ENCODE results near the gene RARB. TPM values are rescaled to one million over a fixed set of nuclear protein-coding genes. Genes with fewer than 3 reads are reported as not detected.

Gene RARB
- total RNA-seq, 2 donors from 2014 or later = not detected

GRCh38 chr3:25547943-25548674, 120.0 kb downstream of the RARB start:
- Mint-ChIP-seq H3K9me3 (no peaks in the 10 kb centered on the region), H3K36me3 (ENCODE audit: insufficient read depth in 2 of 2) (peaks cover 0 to 2% of the 10 kb centered on the region in 2 donors)

GRCh38 chr3:25548836-25549235, 120.8 kb downstream of the RARB start:
- H3K4me3 Mint-ChIP-seq = no peak overlapping the region
- no peaks in the 10 kb centered on the region for H3K4me1 Mint-ChIP-seq (ENCODE audit: low read depth)
- DNase-seq = no peak
- H3K27me3 Mint-ChIP-seq (ENCODE audit: low read depth) = peaks cover 10% of the 10 kb centered on the region
- no peaks in the 10 kb centered on the region for H3K9me3 Mint-ChIP-seq
- peaks cover 0 to 2% of the 10 kb centered on the region in 2 donors for H3K36me3 Mint-ChIP-seq (ENCODE audit: insufficient read depth in 2 of 2)
- no peak overlapping the region for H3K27ac Mint-ChIP-seq
- no peak for ATAC-seq (replicated peaks in 1 of 2)

More at GRCh38 chr3:25547943-25548674, 120.0 kb downstream of the RARB start:
- Mint-ChIP-seq H3K27ac (no peak overlapping the region), H3K4me3 (no peak overlapping the region), H3K27me3 (ENCODE audit: low read depth) (peaks cover 10% of the 10 kb centered on the region), H3K4me1 (ENCODE audit: low read depth) (no peaks in the 10 kb centered on the region)
- ATAC-seq (replicated peaks in 1 of 2) (no peak), DNase-seq (no peak)

DNA sequence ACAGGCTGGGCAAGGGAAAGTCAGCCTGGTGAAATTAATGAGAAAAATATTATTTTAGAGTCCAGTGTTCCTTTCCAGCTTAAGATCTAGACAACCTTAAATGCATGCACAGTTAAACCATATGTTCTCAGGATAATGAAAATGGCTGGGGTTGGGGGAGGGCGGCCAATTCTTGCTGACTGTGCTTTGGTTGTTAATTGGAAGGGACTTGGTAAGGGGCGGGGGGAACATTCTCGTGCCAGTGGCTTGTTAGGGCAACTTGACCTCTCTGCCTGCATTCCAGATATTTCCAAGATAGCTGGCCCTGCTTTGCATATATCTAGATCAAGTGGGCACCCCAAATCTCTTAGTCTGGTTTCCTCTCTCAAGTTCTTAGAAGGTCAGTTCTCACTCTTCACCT, 124.2 kb downstream of the RARB start:
- Mint-ChIP-seq H3K27me3 (ENCODE audit: low read depth) (no peaks in the 10 kb centered on the region), H3K36me3 (ENCODE audit: insufficient read depth in 2 of 2) (peaks cover 0 to 2% of the 10 kb centered on the region in 2 donors), H3K4me1 (ENCODE audit: low read depth) (no peaks in the 10 kb centered on the region), H3K9me3 (no peaks in the 10 kb centered on the region), H3K4me3 (no peak overlapping the region), H3K27ac (no peak overlapping the region)
- DNase-seq (no peak), ATAC-seq (replicated peaks in 1 of 2) (no peak)

DNA sequence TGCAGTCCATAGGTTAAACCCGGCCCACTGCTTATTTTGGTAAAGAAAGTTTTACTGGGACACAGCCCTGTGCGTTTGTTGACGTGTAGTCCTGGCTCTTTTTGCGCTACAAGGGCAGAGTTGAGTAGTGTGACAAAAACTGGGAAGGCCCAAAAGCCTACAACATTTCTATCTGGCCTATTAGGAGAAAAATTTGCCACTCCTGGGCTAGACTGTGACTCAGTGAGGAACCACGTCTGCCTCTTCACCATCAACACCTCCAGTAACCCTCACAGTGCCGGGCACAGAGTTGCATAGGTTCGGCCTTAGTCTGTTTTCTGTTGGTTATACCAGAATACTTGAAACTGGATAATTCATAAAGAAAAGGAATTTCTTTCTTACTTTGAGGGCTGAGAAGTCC, 126.3 kb downstream of the RARB start:
- Mint-ChIP-seq H3K27me3 (ENCODE audit: low read depth) (no peaks in the 10 kb centered on the region), H3K9me3 (no peaks in the 10 kb centered on the region), H3K4me3 (no peak overlapping the region), H3K27ac (no peak overlapping the region), H3K36me3 (ENCODE audit: insufficient read depth in 2 of 2) (peaks cover 0 to 2% of the 10 kb centered on the region in 2 donors), H3K4me1 (ENCODE audit: low read depth) (no peaks in the 10 kb centered on the region)
- ATAC-seq (replicated peaks in 1 of 2) (no peak), DNase-seq (no peak)

GRCh38 chr3:25555695-25556437, 127.8 kb downstream of the RARB start:
- ATAC-seq (replicated peaks in 1 of 2) = no peak
- no peaks in the 10 kb centered on the region for H3K27me3 Mint-ChIP-seq (ENCODE audit: low read depth)
- peaks cover 0 to under 1% of the 10 kb centered on the region in 2 donors for H3K36me3 Mint-ChIP-seq (ENCODE audit: insufficient read depth in 2 of 2)
- no peak overlapping the region for H3K4me3 Mint-ChIP-seq
- no peaks in the 10 kb centered on the region for H3K4me1 Mint-ChIP-seq (ENCODE audit: low read depth)
- no peaks in the 10 kb centered on the region for H3K9me3 Mint-ChIP-seq
- no peak overlapping the region for H3K27ac Mint-ChIP-seq
- DNase-seq = no peak

DNA sequence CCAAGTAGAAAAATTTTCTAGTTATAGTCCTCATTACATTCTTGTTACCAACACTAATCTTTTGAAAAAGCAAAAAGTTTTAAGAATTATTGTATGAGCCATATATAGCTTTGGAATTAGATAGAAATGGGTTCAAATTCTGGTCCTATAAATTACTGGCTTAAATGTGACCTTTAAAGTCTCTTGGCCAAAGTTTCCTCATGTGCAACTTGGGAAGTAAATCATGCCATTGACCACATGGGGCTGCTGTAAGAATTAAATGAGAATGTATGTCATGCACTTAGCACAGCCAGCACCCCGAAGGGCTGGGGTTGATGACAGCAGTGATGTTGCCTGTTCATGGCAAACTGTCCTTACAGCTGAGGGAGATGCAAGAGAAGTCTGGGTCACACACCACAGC, 128.4 kb downstream of the RARB start:
- DNase-seq (no peak), ATAC-seq (replicated peaks in 1 of 2) (no peak)
- Mint-ChIP-seq H3K36me3 (ENCODE audit: insufficient read depth in 2 of 2) (no peaks in the 10 kb centered on the region), H3K27me3 (ENCODE audit: low read depth) (no peaks in the 10 kb centered on the region), H3K27ac (no peak overlapping the region), H3K4me1 (ENCODE audit: low read depth) (no peaks in the 10 kb centered on the region), H3K4me3 (no peak overlapping the region), H3K9me3 (no peaks in the 10 kb centered on the region)

- Mint-ChIP-seq H3K9me3 (no peaks in the 10 kb centered on the region), H3K36me3 (ENCODE audit: insufficient read depth in 2 of 2) (no peaks in the 10 kb centered on the region), H3K27me3 (ENCODE audit: low read depth) (no peaks in the 10 kb centered on the region), H3K27ac (no peak overlapping the region), H3K4me1 (ENCODE audit: low read depth) (no peaks in the 10 kb centered on the region), H3K4me3 (no peak overlapping the region)
- DNase-seq (no peak), ATAC-seq (replicated peaks in 1 of 2) (no peak)
Measured at GRCh38 chr3:25557694-25558093, 129.6 kb downstream of the RARB start.

- H3K36me3 Mint-ChIP-seq (ENCODE audit: insufficient read depth in 2 of 2) = no peaks in the 10 kb centered on the region
- ATAC-seq (replicated peaks in 1 of 2) (no peak), DNase-seq (no peak)
- no peaks in the 10 kb centered on the region for H3K4me1 Mint-ChIP-seq (ENCODE audit: low read depth)
- H3K27ac Mint-ChIP-seq = no peak overlapping the region
- no peak overlapping the region for H3K4me3 Mint-ChIP-seq
- no peaks in the 10 kb centered on the region for H3K27me3 Mint-ChIP-seq (ENCODE audit: low read depth)
- H3K9me3 Mint-ChIP-seq = no peaks in the 10 kb centered on the region
Measured at GRCh38 chr3:25558121-25558520, 130.1 kb downstream of the RARB start.

DNA sequence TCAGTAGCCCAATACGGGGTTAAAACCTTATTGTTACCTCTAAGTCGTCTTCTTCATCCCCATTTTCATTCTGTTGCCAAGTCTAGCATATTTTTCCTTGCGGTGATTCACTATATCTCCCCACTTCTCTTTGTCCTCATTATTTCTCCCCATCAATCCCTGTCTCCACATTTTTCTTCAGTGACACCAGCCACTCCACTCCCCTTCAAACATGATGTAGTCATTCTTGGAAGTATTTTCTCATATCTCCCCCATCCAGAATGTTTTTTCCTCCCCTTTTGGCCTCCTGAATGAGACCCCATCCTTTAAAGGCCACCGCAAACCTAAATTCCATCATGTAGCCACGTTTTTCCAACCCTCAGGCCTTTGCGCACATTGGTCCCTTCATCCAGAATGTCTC, 130.7 kb downstream of the RARB start:
- Mint-ChIP-seq H3K4me1 (ENCODE audit: low read depth) (no peaks in the 10 kb centered on the region), H3K9me3 (no peaks in the 10 kb centered on the region), H3K4me3 (no peak overlapping the region), H3K27me3 (ENCODE audit: low read depth) (no peaks in the 10 kb centered on the region), H3K36me3 (ENCODE audit: insufficient read depth in 2 of 2) (no peaks in the 10 kb centered on the region), H3K27ac (no peak overlapping the region)
- DNase-seq (no peak), ATAC-seq (replicated peaks in 1 of 2) (no peak)

DNA sequence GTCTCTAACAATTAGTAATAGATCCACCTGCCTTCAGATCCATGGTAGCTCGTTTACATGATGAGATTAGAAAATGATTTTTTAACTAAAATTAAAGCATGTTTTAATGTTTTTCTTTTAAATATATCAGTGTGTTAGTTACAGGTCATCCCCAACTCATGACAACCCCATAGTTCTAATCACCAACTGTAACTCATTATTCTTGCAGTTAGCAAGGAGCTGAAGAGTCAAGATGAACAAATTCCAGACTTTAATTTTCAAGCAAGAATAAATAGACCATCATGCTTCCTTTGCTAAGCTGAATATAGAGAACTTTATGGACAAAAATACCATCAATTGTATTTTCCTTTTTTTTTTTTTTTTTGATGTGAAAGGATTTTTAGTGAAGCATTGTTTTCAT, 135.5 kb downstream of the RARB start:
- Mint-ChIP-seq H3K27ac (no peak overlapping the region), H3K4me3 (no peak overlapping the region), H3K27me3 (ENCODE audit: low read depth) (no peaks in the 10 kb centered on the region), H3K36me3 (ENCODE audit: insufficient read depth in 2 of 2) (no peaks in the 10 kb centered on the region), H3K4me1 (ENCODE audit: low read depth) (no peaks in the 10 kb centered on the region), H3K9me3 (no peaks in the 10 kb centered on the region)
- ATAC-seq (replicated peaks in 1 of 2) (no peak), DNase-seq (no peak)

DNA sequence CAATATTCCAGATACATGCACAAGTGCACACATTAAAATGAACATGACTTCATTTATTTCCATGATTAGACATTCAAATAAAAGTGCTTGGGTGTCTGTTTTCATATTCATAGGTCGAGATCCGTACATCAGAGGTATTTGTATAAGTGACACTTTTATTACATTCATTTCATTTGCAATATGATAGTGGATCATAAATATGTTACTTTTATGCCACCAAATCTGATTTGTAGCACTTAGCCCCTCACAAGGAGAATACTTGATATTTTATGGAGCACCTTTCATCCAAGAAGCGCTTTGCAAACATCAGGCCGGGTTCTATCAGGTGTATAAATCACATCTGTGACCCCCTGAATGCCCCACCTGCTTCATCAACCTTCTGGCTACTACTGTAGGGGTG, 136.0 kb downstream of the RARB start:
- H3K27me3 Mint-ChIP-seq (ENCODE audit: low read depth) = no peaks in the 10 kb centered on the region
- no peaks in the 10 kb centered on the region for H3K36me3 Mint-ChIP-seq (ENCODE audit: insufficient read depth in 2 of 2)
- no peak overlapping the region for H3K4me3 Mint-ChIP-seq
- no peak overlapping the region for H3K27ac Mint-ChIP-seq
- DNase-seq (no peak), ATAC-seq (replicated peaks in 1 of 2) (no peak)
- no peaks in the 10 kb centered on the region for H3K9me3 Mint-ChIP-seq
- H3K4me1 Mint-ChIP-seq (ENCODE audit: low read depth) = no peaks in the 10 kb centered on the region

DNA sequence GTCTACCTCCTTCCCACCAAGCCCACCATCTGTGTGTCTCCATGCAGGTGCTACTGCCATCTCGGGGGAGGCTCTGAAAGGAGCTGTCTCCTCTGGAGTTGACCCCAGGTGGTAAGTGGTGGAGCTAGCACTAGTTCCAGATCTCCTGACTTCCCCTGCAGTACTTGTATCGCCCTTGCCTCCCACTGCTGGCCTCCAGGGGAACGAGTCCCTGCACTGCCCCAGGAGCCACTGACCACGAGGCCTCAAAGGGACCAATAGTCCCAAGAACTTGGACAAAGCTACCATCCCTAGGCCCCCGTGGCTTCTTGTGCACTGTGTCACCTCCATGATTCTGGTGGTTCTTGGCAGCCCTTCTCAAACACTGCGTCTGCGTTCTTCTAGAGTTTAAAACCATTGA, 137.7 kb downstream of the RARB start:
- Mint-ChIP-seq H3K4me1 (ENCODE audit: low read depth) (no peaks in the 10 kb centered on the region), H3K27me3 (ENCODE audit: low read depth) (no peaks in the 10 kb centered on the region), H3K27ac (no peak overlapping the region), H3K36me3 (ENCODE audit: insufficient read depth in 2 of 2) (no peaks in the 10 kb centered on the region), H3K4me3 (no peak overlapping the region), H3K9me3 (no peaks in the 10 kb centered on the region)
- DNase-seq (no peak), ATAC-seq (replicated peaks in 1 of 2) (no peak)

DNA sequence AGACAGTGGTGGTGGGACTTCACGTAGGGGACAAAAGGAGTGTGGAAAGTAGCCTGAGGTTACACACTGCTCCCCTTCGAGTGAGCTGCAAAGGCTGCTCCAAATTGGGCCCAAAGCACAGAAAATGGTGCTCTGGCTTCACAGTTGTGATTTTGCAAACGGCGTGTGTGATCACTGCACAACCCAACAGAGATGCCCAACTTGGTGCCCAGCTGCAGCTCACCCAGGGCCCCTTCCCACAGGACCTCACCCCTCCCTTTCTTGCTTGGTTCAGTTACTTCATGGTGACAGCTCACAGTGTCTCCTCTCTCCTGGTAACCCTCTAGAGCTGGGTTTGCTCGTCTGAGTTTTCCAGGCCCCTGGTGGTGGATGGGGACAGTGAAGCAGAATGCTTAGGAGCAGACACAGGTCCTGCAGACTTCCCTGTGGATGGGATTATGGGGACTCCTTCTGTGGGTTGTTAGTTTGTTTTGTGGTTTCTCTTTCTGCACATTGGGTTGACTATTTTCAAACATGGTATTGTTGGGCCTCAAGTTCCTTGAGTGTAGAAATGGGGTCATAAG, 138.4 kb downstream of the RARB start:
- Mint-ChIP-seq H3K4me1 (ENCODE audit: low read depth) (no peaks in the 10 kb centered on the region), H3K27me3 (ENCODE audit: low read depth) (no peaks in the 10 kb centered on the region), H3K9me3 (no peaks in the 10 kb centered on the region), H3K4me3 (no peak overlapping the region), H3K27ac (no peak overlapping the region), H3K36me3 (ENCODE audit: insufficient read depth in 2 of 2) (no peaks in the 10 kb centered on the region)
- DNase-seq = no peak
- no peak for ATAC-seq (replicated peaks in 1 of 2)
